HG03558 (cell line): ENCODE results near the gene FCGR2B.
"Not testable (repeated sequence)": the region's sequence is repeated elsewhere in the genome, so short reads cannot be mapped to it uniquely, and the experiment has no call there.

ENCODE experiments used
- ATAC-seq: cut with Tn5 transposase; IDR thresholded peaks from one replicate; pipeline ENCODE4 v1.9.1; 2021; ENCODE audit warnings: moderate number of reproducible peaks; ENCODE audit not compliant: unreplicated experiment; ENCODE audit errors: extremely low read depth

Gene FCGR2B

DNA sequence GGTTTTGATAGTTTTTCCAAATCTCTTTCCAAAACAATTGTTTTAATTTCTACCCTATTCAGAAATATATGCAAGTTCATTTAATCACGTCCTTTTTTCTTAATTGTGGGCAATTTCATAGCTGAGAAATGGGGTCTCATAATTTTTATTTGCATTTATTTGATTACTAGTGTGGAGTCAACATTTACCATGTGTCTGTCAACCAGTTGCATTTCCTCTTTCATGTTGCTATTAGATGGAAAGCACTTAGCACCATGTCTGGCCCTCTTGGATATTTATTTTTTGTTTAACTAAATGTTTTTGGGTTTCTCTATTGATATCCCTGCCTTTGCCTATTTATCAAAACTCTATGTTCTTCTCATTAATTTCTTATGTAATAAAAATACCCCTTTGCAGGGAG is 18.1 kb upstream of the FCGR2B start:
- ATAC-seq: not testable (repeated sequence)

DNA sequence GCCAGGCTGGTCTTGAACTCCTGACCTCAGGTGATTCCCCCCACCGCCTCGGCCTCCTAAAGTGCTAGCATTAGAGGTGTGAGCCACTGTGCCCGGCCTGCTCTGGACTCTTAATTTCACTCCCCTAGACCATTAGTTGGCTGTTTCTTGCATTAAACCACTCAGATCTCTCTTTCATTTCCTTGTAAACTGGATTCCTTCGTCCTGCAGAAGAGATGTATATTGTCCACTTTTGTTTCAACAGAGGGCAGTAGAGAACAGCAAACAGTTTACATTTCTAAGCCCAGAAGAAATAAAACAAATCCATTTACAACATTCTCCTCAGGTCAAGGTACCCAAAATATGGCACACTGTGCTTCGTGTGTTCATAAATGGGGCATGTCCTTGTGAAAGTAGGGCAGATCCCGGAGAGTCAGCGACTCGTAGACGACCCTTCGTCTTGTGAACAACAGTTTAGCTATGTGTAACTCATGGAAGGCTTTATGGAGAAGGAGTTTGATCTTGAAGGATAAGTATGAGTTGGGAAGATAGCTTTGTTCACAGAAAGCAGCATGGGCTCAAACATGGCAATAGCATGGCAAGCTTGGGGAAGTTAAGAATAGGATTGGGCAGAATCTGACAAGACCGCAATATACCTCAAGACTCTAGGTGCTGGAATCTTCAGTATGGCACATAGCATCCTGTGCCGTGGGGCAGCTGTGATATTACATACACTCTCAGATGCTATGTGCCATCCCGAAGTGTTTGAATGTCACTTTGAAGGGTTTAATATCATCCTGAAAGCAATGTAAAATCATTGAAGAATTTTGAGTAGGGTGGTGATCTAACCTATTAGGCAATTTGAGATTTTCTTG is 15.2 kb upstream of the FCGR2B start:
- not testable (repeated sequence) for ATAC-seq

DNA sequence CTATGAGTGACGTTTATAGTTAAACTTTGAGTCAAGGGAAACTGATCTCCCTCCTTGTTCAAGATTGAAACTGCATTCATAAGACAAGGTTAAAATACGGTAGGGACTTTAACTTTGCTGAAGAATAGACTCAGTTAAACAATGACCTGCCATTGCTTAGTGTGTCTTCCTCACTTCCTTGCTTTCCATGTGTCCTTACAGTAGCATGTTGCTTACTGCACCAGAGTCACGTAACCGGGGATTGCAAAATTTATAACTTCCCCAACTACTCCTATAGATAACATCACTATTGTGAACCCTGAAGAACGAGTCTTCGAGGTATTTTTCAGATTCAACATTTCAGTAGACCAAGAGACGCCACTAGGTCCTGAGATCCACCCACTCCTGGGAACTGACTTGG is 9.4 kb upstream of the FCGR2B start:
- ATAC-seq: not testable (repeated sequence)

DNA sequence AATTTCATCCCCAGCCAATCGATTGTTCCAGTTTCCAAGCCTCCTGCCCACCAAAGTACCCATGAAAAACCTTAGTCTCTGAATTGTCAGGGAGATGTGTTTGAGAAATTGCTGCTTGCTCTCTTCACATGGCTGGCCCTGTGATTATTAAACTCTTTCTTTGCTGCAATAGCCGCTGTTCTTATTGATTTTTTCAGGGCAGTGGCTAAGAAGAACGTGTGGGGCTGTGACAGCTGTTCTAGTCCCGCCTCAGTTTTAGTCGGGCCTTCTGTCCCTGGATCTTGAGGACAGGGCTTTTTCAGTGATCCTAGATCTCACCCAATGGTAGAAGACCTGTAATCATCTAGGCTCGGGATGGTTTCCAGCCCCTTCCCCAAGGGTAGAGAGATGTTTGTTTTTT is 9.0 kb upstream of the FCGR2B start:
- ATAC-seq: not testable (repeated sequence)

DNA sequence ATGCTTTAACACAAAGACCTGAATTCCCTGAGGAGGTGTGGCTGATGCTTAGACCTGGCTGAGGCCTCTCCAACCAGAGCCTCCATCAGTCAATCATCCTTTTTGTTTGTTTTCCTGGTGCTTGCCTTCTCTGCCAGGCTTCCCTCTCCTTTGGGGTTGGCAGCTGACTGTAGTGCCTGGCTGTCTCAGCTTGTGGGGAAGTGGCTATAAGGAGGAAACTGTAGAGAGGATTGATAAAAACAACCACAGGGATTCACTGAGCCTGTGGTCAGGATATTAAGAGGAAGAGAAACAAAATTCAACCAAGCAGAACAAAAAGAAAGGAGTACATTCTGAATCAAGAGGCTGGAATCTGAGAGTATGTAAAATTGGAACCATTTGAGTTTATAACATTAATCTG is 4.4 kb upstream of the FCGR2B start:
- not testable (repeated sequence) for ATAC-seq

DNA sequence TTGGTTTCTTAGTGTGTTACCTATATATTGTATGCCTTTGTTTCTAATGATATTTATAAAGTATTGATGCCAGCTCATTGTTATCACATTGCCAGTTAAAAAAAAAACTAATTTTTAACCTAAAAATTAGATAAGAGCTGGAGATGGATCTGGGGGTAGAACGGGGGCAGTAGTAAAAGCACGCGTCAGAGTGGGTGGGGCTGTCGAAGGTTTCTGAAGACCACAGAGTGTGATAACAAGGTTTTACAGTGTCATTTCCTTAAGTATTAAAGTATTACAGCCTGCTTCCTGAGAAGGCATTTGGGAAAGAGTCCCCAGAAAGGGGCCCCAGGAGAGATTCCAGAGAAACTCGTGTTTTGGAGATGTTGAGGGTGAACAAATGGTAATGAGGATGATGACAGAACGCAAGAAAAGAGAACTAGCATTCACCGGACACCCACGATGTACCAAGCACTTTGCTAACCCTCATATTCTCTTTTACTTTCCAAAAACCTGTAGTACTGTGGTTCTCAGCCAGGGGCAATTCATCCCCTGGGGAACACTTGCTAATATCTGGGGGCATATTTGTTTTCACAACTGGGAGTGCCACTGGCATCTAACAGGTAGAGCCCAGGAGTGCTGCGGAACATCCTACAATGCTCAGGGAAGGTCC is 1.2 kb upstream of the FCGR2B start:
- not testable (repeated sequence) for ATAC-seq

DNA sequence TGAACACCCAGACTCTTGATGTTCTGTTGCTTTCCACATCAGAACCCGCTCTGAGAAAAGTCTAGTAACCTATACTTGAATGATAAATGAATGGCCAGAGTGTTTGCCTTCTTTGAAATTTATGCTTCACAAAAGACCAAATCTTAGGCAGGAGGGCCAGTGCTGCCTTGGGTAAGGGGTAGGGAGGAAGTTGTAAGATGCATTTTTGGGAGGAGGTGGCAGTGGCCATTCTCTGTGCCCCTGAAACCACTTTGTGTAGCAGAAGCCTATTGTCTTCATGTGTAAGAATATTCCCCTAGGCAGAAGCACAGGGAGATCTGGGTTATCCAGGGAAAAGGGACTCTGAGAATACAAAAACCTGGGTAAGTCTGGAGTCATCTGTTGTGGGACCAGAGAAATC is 626 bp downstream of the FCGR2B start:
- not testable (repeated sequence) for ATAC-seq

DNA sequence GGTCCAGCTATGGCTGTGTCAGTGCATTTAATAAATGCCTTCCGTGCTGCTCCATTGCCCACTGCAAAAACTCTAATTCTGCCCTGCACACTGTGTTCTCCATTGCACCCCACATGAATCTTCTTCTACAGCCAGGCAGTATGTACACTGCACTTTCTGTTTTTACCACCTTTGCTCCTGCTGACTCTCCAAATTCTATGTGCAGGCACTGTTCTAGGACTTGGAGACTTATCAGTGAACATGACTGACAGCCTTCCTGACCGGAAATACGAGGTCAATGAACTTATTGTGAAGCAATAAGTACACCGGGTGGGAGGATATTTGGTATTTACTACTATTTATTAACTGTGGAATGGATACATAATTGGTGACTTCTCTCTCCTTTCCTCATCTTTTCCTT is 1.7 kb downstream of the FCGR2B start:
- ATAC-seq: not testable (repeated sequence)

DNA sequence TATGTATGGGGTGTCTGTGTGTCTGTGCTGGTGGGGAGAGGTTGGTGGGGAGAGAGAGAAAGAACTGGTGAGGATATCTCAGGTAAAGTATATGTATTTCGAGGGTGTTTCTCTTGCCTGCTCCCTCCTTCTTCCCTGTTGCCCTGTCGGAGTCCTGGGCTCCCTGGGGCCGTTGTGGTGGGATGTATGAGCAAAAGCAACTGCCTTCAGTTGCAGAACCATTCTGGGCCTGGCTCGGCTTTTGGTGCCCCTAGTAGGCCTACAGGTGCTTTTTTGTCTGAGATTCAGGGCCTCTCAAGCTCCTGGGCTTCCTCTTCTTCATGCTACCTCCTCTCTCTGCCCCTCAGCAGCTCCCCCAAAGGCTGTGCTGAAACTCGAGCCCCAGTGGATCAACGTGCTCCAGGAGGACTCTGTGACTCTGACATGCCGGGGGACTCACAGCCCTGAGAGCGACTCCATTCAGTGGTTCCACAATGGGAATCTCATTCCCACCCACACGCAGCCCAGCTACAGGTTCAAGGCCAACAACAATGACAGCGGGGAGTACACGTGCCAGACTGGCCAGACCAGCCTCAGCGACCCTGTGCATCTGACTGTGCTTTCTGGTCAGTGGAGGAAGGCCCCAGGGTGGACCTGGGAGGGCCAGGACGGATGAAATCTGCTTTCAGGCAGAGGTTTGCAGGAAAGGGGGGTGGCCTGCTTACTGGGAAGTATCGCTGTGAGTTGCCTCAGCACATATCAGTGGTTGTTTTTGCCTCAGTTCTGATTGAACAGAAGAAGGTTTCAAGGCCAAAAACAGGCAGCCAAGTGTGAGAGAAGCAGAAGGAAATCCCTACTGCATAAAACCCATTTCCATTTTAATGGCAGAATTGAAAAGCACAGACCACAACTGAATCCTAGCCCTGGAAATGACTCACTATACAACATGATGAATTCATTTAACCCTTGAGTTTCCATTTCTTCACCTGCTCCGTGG is 8.4 kb downstream of the FCGR2B start:
- ATAC-seq: not testable (repeated sequence)

DNA sequence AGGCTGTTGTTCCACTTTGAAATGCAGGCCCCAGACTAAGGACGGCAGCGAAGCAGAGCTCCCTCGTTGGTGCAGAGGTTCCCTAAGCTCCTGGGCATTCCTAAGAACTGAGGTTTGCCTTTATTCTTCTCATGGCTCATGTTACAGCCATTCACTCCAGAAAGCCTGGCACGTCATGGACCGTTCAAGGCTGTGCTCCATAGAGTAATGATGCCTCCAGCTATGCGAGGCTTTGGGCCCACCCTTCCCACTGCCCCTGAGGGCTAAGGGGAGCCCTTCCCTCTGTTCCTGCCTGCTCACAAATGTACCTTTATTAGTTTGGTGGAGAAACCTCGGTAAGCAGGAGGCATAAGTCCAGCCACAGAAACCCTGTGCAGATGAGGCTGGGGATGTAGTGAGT is 10.5 kb downstream of the FCGR2B start:
- ATAC-seq: not testable (repeated sequence)

DNA sequence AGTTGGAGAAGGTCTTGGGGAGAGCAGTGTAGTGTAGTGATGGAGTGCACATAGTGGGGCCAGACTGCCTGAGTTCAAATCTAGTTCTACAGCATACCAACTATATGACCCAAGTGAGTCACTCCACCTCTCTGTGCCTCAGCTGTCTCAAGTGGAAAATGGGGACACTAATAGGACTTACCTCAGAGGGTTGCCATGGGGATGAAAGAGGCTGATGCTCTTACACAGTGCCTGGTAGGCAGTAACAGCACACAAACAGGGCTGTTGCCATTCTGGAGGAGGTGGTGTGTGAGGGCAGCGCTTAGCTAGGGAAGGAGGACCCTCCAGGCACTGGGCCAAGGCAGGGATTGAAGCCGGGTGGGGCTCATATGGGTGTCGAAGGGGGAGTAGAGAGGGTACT is 11.5 kb downstream of the FCGR2B start:
- not testable (repeated sequence) for ATAC-seq

DNA sequence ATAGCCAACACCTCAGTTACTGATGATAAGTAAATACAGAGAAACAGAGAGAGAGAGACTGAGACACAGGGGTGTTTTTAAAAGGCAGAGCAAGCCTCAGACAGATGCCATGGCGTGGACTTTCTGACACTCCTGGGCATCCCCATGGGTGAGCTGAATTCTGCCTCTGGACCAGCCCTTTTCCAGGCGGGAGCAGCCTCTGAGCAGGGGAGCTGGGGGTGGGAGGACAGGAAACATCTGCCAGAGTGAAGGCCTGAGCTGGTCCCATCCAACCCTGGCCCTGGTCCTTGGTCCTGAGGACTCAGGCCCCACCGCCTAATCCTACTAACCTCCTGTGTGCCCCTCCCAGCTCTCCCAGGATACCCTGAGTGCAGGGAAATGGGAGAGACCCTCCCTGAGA is 12.0 kb downstream of the FCGR2B start:
- ATAC-seq: not testable (repeated sequence)

DNA sequence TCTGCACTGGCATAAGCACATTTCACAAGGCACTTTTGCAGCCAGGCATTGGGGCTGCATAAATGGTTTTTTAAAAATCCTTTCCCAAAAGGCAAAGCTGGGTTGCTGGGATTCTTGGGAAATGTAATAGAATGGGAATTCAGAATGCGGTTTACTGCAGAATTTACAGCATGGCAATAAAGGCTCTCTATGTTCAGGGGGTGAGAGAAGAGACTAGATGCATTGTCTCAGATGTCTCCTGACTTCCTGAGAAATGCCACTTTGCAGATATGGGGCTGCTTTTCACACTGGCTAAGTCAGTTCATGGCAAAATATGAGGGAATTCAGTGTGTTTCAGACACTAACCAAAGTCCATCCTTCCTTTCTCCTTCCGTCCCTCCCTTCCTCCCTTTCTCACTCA is 13.5 kb downstream of the FCGR2B start:
- no peak for ATAC-seq

DNA sequence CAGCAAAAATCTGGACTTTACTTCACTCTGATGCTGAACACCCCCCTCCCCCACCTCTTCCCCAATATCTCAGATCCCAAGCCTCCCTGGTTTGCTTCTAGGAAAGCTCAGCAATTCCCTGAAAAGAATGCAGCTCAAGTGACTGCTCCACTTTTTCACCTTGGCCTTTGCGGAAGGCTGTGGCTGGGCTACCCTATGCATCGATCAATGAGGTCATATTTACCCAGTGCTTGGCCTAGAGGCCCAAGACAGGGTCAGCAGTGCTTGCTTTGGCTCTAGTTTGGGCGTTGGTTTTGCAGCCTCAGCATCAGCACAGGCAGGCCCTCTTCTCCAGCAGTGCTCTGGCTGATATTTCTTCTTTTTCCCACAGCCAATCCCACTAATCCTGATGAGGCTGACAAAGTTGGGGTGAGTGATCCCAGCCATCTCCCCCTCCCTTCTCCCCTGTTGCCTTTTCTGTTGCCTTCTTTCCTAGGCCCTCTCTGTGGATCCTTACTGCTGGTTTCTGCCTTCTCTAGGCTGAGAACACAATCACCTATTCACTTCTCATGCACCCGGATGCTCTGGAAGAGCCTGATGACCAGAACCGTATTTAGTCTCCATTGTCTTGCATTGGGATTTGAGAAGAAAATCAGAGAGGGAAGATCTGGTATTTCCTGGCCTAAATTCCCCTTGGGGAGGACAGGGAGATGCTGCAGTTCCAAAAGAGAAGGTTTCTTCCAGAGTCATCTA is 14.2 kb downstream of the FCGR2B start:
- ATAC-seq: no peak

DNA sequence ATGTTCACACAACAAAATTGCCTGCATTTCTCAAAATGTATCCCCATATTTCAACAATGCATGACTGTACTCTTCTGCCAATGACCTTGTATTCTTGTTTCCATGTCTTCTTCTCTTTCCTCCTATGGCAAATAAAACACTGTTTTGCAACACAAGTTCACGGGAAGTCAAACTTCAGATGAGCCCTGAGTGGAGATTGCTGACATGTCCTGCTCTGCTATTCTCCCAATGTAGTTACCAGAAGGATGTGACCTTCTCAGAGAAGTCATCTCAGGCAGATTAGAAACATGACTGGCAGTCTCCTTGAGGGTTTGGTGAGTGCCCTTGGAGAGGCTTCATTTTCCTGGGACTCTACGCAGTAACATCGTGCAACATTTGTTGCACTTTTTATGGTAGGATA is 15.6 kb downstream of the FCGR2B start:
- no peak for ATAC-seq

DNA sequence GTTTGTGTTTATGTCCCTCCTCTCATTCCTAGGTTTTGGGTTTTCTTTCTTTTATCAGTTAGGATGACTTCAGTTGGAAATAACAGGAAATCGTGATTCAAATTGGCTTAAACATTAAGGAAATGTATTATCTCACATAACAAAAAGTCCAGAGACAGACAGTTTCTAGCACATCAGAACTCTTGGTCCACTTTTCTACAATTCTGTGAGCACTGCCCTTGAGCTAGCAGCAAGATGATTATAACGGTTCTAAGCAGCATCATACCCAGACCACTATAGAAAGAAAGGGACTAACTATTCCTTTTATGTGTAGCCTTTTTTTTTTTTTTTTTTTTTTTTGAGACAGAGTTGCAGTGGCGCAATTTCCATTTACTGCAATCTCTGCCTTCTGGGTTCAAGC is 18.9 kb downstream of the FCGR2B start:
- no peak for ATAC-seq

DNA sequence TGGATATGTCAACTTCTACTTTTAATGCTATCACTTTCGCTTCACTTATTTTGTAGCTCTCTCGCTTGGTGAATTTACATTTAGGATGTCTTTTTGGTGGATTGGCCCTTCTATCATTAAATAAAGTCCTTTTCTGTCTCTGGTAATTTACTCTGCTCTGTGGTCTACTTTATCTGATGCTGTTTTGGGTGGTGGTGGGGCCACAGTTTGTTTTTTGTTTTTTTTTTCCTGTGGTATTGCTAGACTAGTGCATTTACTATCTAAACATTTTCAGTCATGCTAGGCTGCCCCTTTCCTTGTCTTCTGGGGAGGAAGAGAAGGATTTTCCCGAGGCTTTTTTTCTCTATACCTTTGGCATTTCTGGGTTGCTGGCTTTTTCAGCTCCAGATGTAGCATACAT is 26.0 kb downstream of the FCGR2B start:
- no peak for ATAC-seq

DNA sequence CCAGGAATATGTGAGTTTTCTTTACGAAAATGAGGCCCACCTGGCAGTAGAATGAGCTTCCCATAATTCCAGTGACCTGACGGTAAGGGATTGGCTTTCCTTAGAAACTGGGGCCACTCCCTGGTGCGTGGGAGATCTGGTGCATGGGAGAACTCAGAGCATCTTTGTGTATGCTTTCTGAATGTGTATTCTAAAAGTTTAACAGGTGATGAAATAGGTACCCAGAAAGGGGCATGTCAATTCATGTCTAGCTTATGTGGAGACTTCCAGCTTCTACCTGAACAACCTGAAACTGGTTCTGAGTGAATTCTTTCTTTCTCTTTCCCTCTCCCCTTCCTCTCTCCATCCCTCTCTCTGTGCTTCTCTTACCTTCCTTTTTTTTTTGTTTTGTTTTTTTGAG is 28.9 kb downstream of the FCGR2B start:
- ATAC-seq: no peak

DNA sequence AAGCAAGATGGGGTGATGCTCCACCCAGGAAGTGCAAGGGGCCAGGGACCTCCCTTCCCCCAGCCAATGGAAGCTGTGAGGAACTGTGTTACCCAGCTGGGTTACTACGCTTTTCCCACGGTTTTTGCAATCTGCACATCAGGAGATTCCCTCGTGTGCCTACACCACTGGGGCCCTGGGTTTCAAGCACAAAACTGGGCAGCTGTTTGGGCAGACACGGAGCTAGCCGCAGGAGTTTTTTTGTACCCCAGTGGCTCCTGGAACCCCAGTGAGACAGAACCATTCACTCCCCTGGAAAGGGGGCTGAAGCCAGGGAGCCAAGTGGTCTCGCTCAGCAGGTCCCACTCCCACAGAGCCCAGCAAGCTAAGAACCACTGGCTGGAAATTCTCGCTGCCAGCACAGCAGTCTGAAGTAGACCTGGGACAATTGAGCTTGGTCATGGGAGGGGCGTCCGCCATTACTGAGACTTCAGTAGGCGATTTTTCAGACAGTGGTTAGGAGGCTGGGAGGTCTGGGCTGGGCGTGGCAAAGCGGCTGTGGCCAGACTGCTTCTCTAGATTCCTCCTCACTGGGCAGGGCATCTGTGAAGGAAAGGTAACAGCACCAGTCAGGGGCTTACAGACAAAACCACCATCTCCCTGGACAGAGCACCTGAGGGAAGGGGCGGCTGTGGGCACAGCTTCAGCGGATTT is 30.2 kb downstream of the FCGR2B start:
- ATAC-seq: not testable (repeated sequence)
